ENCODE data around the gene NEDD8.

Gene NEDD8

GRCh38 chr14:24177891-24178290 is 54.3 kb downstream of the NEDD8 start:
- TF ChIP-seq ZFX (IDR thresholded peaks at IDR 0.05) (no peak), CTCF (conservative IDR thresholded peaks at IDR 0.05) (no peak)
- H3K27ac ChIP-seq = no peak overlapping the region

GRCh38 chr14:24177041-24177825 is 54.9 kb downstream of the NEDD8 start:
- H3K27ac ChIP-seq = no peak overlapping the region
- no peak for TF ChIP-seq CTCF (conservative IDR thresholded peaks at IDR 0.05)
- no peak for TF ChIP-seq ZFX (IDR thresholded peaks at IDR 0.05)

GRCh38 chr14:24176599-24176998 is 55.6 kb downstream of the NEDD8 start:
- no peak for TF ChIP-seq CTCF (conservative IDR thresholded peaks at IDR 0.05)
- no peak overlapping the region for H3K27ac ChIP-seq

GRCh38 chr14:24172871-24173281 is 59.3 kb downstream of the NEDD8 start:
- TF ChIP-seq CTCF (conservative IDR thresholded peaks at IDR 0.05) = no peak
- no peak overlapping the region for H3K27ac ChIP-seq

GRCh38 chr14:24172261-24172860 is 59.8 kb downstream of the NEDD8 start:
- H3K27ac ChIP-seq = no peak overlapping the region
- TF ChIP-seq ZFX (IDR thresholded peaks at IDR 0.05) (no peak), CTCF (conservative IDR thresholded peaks at IDR 0.05) (no peak)

- no peak for TF ChIP-seq ZFX (IDR thresholded peaks at IDR 0.05)
- no peak for TF ChIP-seq CTCF (conservative IDR thresholded peaks at IDR 0.05)
These were observed 60.5 kb downstream of the NEDD8 start, which contains the start of gene REC8 for GRCh38 chr14:24171422-24172260. Gene REC8, plus strand, starts transcription at chr14:24172080. Its CDS starts 473 bp downstream, at chr14:24172553.

More at GRCh38 chr14:24171422-24172260, 60.5 kb downstream of the NEDD8 start, which contains the start of gene REC8:
- H3K27ac ChIP-seq = no peak within 1 kb of the TSS

Measured in C4-2B (cell line).